Right cardiac atrium (tissue), 5 donors: ENCODE data around the gene PRKN. TPM values are rescaled to one million over a fixed set of nuclear protein-coding genes. Genes with fewer than 3 reads are reported as not detected.

ENCODE experiments used
- ATAC-seq, 2 donors: fragments of 200-7000 bp; cut with Tn5 transposase; one replicate each; pipeline versions ENCODE4 v1.8.0 to v1.9.1; 2020; ENCODE audit warnings: moderate library complexity in 2 of 2, mild to moderate bottlenecking in 1 of 2
- DNase-seq, 3 donors: peaks; one replicate each; pipeline ENCODE4 v3.0.0-alpha.2; 2020
- H3K27ac ChIP-seq: one replicate; pipeline ENCODE4 v1.5.1; 2013; ENCODE audit warnings: mild to moderate bottlenecking, low read length, control low read depth, moderate library complexity
- H3K27me3 ChIP-seq: one replicate; pipeline ENCODE4 v1.6.1; 2013; ENCODE audit not compliant: control insufficient read depth, insufficient read depth
- H3K4me1 ChIP-seq: one replicate; pipeline ENCODE4 v1.6.1; 2013; ENCODE audit warnings: low read length; ENCODE audit not compliant: control insufficient read depth, insufficient read depth
- H3K4me3 ChIP-seq: one replicate; pipeline ENCODE4 v1.5.1; 2013; ENCODE audit warnings: low read length, control low read depth
- H3K9me3 ChIP-seq: one replicate; pipeline ENCODE4 v1.6.1; 2013; ENCODE audit warnings: low read length; ENCODE audit not compliant: control insufficient read depth
- WGBS: extraction: QIAGEN DNeasy Blood & Tissue Kit; methylation state at CpG from one replicate; pipeline ENCODE4 v1.1.7; 2013; 5-methylcytosine and 5-hydroxymethylcytosine counted together
- intact Hi-C, 4 donors: fragments of 100-400 bp; cut with DNase I; formaldehyde crosslinking; loops; one replicate each; pipeline versions ENCODE4 v1.11.0 to v1.14.0; 2022 to 2023
- polyA plus RNA-seq: library from polyadenylated mRNA; stranded (reverse); fragments of 200-250 nt; gene quantifications from one replicate; pipeline ENCODE4 v1.2.3, GENCODE V29; 2013
- total RNA-seq, 4 donors: library from RNA; stranded (reverse); fragmentation: NEBNext Ultra II Directional; extraction: Animal tissue kit (Norgen Biotek cat#: 25700); gene quantifications; one replicate each; pipeline ENCODE4 v1.2.1, GENCODE V29; 2021
- donor health status: healthy with polysubstance abuse.
- donor health status: DM: no; HTN: yes; CAD: no.
- donor health status: DM: no; HTN: no; CAD: no.
- donor health status: DM: no; HTN: yes; CAD: no; lungs with severe emphysema.
- donor health status: DM: yes; HTN: yes; CAD: no.

The PRKN gene
- total and polyA plus RNA-seq, 5 donors = 9.6 to 33.0 (median 24.8) TPM

DNA sequence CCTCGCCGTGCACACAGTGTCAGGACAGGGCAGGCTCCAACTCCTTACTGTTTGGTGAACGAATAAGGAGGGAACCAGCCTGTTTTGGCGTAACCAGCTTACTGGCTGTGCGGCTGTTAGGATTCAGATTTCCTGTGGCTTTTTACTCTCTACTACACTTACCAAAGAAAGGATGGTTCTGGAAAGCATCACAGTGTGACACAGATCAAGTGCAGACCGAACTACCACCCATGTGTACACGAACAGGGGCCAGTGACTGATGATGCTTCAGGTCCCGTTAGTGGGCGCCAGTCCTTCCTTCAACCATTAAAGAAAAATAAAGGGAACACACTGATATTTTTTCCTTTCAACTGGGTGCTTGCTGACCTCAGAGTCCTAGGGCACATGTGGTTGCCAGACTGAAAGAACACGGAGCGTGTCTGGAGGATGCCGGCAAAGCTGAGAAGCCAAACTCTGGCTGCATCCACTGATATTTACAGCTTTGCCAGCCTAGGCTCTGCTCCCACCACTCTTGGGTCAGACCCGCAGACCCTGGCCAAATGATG is 1101.4 kb downstream of the PRKN start:
- WGBS = 91% methylated on average over 13 of the region's 13 CpGs
- intact Hi-C loops = no loop called here
- Histone ChIP-seq H3K4me1 (peaks cover 3% of the 10 kb centered on the region), H3K27ac (no peak overlapping the region), H3K27me3 (no peaks in the 10 kb centered on the region), H3K4me3 (no peak overlapping the region), H3K9me3 (no peaks in the 10 kb centered on the region)
- ATAC-seq = no peak
- no peak for DNase-seq

DNA sequence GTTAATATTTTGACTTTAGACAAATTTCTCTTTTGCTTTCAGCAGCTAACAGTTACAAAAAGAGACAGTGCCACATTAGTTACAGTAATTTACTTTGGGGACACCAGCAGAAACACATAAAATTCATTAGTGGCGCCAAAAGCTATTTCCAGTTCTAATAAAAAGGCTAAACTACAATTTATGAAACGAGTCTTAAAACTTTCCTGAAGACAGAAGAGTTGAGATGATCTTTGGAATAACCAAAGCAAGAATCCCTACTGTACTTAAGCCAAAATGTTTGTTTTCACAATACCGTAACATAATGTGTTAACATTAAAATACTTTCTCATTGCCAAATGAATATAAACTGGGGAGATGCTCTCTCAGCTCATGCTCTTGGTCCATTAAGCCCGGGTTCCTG is 1103.5 kb downstream of the PRKN start:
- 79% methylated on average over 4 of the region's 4 CpGs for WGBS
- ATAC-seq = no peak
- intact Hi-C loops = no loop called here

DNA sequence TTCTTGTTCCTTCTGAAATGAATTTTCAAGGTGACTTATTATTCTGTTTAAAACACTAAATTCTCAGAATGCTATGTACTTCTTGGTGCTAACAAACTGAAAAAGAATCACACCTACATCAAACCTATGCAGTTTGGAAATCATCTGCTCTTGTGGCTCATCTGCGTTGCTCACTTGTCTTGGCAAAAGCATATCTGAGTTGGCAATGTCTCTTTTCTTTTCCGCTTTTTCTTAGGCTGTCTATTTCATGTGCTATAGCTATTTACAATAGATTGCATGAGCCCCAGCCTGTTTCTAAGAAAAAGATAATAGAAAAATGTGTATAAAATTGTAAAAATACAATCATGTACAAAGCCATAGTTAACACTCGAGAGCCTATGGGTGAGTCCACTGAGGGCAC is 1104.8 kb downstream of the PRKN start:
- no peaks in the 10 kb centered on the region for H3K4me1 ChIP-seq
- no peaks in the 10 kb centered on the region for H3K27me3 ChIP-seq
- no peak for DNase-seq
- H3K4me3 ChIP-seq = no peak overlapping the region
- no peak overlapping the region for H3K27ac ChIP-seq
- no peak for ATAC-seq
- intact Hi-C loops = no loop called here
- WGBS = 43% methylated on average over 3 of the region's 3 CpGs
- H3K9me3 ChIP-seq = no peaks in the 10 kb centered on the region

More for the DNA sequence above, 1103.5 kb downstream of the PRKN start:
- no peak for DNase-seq
- no peaks in the 10 kb centered on the region for H3K27me3 ChIP-seq
- H3K9me3 ChIP-seq = no peaks in the 10 kb centered on the region
- no peak overlapping the region for H3K4me3 ChIP-seq
- H3K4me1 ChIP-seq = no peaks in the 10 kb centered on the region
- no peak overlapping the region for H3K27ac ChIP-seq

DNA sequence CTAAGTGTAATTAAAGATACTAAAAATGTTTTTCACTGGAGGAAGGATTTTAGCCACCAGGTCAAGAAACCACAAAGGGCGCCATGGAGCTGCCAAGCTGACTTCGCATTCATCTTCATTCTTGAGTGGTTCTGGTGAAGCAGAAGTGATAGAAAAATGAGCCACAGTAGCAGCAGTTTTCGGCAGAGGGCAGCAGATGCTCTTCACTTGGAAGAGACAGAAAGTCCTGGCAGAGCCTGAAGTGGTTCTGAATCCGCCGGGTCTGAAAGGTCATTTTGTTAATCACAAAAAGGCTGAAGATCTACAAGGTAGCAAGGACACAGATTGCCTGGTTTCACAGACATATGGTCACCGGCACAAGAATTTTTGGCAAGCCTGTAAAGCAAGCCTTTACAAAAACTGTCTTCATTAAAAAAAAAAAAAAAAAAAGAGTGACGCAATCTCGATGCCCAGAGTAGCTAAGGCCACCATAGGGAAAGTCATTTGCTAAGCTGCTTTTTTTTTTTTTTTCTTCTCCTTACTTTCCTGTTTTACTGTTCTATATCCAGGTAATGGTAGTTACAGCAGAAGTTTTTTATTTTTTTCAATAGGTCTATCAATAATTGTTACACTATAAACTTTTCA is 1108.6 kb downstream of the PRKN start:
- DNase-seq (peak in 2 of 3 donors; percentile 44 to 62), ATAC-seq (peak; percentile 50 to 52)
- no peak overlapping the region for H3K27ac ChIP-seq
- H3K27me3 ChIP-seq = no peaks in the 10 kb centered on the region
- intact Hi-C loops = no loop called here
- 55% methylated on average over 8 of the region's 8 CpGs for WGBS
- H3K9me3 ChIP-seq = no peaks in the 10 kb centered on the region
- H3K4me3 ChIP-seq = peak overlapping the region; percentile 27
- H3K4me1 ChIP-seq = no peaks in the 10 kb centered on the region

DNA sequence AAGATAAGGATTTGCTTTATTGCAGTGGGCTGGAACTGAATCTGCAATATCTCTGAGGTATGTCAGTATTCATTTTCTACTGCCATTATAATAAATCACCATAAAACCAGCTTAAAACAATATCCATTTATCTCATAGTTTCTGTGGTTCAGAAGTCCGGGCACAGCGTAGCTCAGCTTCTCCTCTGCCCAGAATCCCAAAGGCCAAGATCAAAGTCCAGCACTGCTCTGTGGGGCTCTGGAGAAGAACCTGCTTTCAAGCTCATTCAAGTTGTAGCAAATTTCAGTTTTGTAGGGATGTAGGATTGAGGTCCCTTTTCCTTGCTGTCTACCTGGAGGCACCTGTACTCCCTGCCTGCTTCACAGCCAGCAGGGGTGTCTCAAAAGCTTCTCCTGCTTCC is 1113.9 kb downstream of the PRKN start:
- Histone ChIP-seq H3K9me3 (no peaks in the 10 kb centered on the region), H3K27ac (no peak overlapping the region), H3K4me1 (no peaks in the 10 kb centered on the region), H3K4me3 (no peak overlapping the region), H3K27me3 (no peaks in the 10 kb centered on the region)
- DNase-seq (no peak), ATAC-seq (no peak)
- intact Hi-C loops = loop anchor here in 1 of 4 donors (2.0 kb wide), 1 partner anchor 53 kb away; no protein-coding TSS in a partner anchor
- WGBS = 95% methylated on average over 2 of the region's 2 CpGs

DNA sequence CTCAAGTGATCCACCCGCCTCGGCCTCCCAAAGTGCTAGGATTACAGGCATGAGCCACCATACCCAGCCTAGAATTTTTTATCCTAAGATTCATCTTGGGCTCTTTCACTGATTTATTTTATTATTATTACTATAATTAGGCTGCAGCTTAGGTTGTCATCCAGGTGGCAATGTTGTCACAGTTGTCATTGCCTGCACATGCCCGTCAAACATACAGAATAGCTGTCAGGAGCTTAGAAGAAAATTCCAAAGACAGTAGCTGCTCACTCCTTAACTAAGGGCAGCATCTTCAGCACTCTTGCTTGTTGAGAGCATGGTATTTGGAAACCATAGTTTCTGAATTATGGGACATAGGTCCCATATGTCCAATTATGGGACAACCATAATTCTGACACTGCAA is 1118.8 kb downstream of the PRKN start:
- DNase-seq (no peak), ATAC-seq (no peak)
- WGBS = over 99% methylated on average over 3 of the region's 3 CpGs
- Histone ChIP-seq H3K4me3 (no peak overlapping the region), H3K4me1 (no peaks in the 10 kb centered on the region), H3K9me3 (no peaks in the 10 kb centered on the region), H3K27ac (no peak overlapping the region), H3K27me3 (no peaks in the 10 kb centered on the region)
- intact Hi-C loops = no loop called here

DNA sequence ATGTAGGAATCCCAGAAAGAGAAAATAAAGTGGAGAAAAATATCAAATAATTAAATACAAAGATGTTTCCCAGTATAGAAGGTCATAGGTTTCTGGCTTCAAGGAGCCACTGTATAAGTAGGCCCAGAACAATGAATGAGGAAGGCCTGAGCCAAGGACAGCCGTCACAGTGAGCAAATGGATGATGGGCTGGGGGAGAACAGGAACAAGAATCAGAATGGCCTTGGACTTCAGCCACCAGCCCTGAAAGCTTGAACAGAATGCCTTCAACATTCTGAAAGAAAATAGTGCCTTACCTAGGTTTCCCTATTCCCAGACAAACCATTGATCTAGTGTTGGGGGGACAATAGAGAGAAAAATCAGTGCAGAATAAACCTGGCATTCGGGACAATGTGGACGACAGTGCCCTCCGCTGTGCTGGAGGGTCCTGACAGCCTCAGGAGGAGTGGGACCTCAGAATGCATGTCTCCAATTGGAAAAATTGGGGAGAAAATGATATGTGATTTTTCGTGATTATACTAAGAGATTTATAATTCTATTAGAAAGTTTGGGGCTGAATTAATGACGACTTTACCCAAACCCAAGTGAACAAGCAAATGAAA is 1119.8 kb downstream of the PRKN start:
- no peaks in the 10 kb centered on the region for H3K27me3 ChIP-seq
- intact Hi-C loops = no loop called here
- no peak overlapping the region for H3K27ac ChIP-seq
- H3K4me1 ChIP-seq = no peaks in the 10 kb centered on the region
- no peak for ATAC-seq
- 90% methylated on average over 6 of the region's 6 CpGs for WGBS
- DNase-seq = no peak
- H3K9me3 ChIP-seq = no peaks in the 10 kb centered on the region
- H3K4me3 ChIP-seq = no peak overlapping the region

DNA sequence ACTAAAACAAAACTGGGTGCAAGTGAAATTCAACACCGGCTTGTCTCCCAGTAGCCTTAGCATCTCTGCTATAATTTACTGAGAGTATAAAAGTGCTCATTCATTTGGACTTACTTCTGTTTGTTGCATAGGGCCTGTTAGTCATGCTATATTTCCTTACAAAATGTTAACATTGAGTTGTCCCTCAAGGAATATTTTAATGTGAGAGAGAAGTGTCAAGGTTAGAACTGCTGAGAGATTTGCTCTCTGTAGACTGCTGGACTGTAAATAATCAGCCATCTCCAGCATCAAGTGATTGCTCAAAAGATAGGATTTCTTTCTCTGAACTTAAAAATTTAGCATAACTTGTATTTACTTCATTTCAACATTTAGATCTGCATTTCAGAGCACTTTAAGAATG is 1125.2 kb downstream of the PRKN start:
- intact Hi-C loops = no loop called here
- Histone ChIP-seq H3K4me1 (no peaks in the 10 kb centered on the region), H3K27ac (no peak overlapping the region), H3K4me3 (no peak overlapping the region), H3K27me3 (no peaks in the 10 kb centered on the region), H3K9me3 (peaks cover 2% of the 10 kb centered on the region)
- ATAC-seq = no peak
- DNase-seq = no peak
- 87% methylated on average over 1 of the region's 1 CpG for WGBS

DNA sequence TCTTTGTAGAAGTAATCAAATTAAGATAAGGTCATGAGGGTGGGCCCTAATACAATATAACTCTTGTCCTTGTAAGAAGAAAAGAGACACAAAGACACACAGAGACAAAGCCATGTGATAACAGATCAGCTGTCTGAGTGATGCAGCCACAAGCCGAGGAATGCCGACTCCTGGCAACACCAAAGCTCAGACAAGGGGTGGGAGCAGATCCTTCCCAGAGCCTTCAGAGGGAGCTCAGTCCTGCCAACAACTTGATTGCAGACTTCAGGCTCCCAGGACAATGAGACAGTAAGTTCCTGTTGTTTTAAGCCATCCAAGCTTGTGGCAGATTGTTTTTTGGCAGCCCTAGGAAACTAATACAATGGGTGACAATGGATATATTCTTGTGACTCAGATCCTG is 1128.7 kb downstream of the PRKN start:
- DNase-seq (no peak), ATAC-seq (no peak)
- WGBS = 82% methylated on average over 2 of the region's 2 CpGs
- Histone ChIP-seq H3K4me3 (no peak overlapping the region), H3K27ac (no peak overlapping the region), H3K4me1 (no peaks in the 10 kb centered on the region), H3K27me3 (no peaks in the 10 kb centered on the region), H3K9me3 (peaks cover 4% of the 10 kb centered on the region)
- intact Hi-C loops = no loop called here

DNA sequence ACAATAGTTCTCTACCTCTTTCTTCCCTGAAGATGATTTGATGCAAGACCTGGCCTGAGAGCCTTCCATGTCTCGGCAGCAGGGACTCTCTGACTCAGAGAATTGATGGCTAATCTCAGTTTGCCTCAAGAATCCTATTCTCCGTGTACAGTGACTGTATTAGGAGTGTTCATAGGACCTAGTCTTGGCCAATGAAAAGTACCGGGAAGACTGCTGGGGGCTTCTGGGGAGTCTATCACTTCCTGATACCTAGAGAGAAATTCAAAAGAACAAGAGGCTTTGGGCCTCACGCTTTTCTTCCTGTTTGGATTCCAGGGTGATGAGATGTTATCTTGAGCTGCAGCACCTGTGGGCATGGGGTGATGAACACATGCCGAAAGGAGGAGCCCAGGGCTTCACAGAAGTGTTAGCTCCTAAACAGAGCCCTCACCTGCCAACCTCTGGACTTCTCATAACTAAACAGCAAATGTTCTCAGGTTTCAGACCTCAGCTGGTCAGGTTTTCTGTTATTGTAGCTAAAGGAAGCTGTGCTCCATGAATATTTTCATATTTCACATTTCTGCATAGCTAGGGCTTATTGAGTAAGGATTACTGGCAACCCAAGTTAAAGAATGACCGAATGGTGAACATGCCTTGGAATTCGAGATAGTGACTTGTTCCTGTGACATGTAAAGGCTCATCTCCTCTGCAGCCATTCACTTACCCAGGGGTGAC is 1130.6 kb downstream of the PRKN start:
- H3K27ac ChIP-seq = no peak overlapping the region
- peaks cover 4% of the 10 kb centered on the region for H3K9me3 ChIP-seq
- no peaks in the 10 kb centered on the region for H3K4me1 ChIP-seq
- intact Hi-C loops = no loop called here
- DNase-seq (no peak), ATAC-seq (no peak)
- WGBS = 78% methylated on average over 7 of the region's 7 CpGs
- H3K4me3 ChIP-seq = no peak overlapping the region
- no peaks in the 10 kb centered on the region for H3K27me3 ChIP-seq

DNA sequence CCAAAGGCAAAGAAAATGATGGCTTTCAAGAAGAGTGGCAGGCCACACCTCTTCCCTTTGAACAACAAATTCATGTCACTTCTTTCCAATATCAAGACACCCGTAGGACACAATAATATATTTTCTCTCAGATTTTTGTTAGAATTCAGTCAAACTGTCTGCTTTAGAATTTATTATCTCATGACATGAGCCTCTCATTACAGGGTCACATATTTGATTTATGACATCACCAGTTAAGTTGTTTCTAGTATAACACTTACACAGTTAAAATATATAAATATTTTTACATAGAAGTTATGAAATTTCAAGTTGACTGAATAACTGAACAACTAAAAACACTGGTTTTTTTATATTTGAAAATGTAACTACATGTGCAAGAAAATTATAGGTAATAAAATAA is 1133.2 kb downstream of the PRKN start:
- Histone ChIP-seq H3K27me3 (no peaks in the 10 kb centered on the region), H3K9me3 (peaks cover 4% of the 10 kb centered on the region), H3K27ac (no peak overlapping the region), H3K4me1 (no peaks in the 10 kb centered on the region), H3K4me3 (no peak overlapping the region)
- no peak for ATAC-seq
- WGBS = 79% methylated on average over 1 of the region's 1 CpG
- DNase-seq = no peak
- intact Hi-C loops = no loop called here
